HG03575 (cell line): ENCODE data around the gene FBXL14.

Source experiments
- ATAC-seq: cut with Tn5 transposase; IDR thresholded peaks from one replicate; pipeline ENCODE4 v1.9.1; 2021; ENCODE audit not compliant: unreplicated experiment, insufficient number of reproducible peaks, low FRiP score; ENCODE audit errors: extremely low read depth

FBXL14 gene

DNA sequence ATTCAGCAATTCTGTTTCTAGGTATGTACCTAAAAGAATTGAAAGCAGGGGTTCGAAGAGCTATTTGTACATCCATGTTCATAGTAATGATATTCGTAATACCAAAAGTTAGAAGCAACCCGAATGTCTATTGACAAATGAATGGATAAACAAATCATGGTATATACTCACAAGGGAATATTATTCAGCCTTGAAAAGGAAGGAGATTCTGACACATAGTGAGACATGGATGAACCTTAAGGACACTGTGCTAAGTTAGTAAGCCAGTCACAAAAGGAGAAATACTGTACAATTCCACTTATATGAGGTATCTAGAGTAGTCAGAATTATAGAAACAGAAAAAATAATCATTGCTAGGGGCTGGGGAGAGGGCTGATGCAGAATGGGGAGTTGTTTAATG, 4.4 kb upstream of the FBXL14 start:
- no peak for ATAC-seq

DNA sequence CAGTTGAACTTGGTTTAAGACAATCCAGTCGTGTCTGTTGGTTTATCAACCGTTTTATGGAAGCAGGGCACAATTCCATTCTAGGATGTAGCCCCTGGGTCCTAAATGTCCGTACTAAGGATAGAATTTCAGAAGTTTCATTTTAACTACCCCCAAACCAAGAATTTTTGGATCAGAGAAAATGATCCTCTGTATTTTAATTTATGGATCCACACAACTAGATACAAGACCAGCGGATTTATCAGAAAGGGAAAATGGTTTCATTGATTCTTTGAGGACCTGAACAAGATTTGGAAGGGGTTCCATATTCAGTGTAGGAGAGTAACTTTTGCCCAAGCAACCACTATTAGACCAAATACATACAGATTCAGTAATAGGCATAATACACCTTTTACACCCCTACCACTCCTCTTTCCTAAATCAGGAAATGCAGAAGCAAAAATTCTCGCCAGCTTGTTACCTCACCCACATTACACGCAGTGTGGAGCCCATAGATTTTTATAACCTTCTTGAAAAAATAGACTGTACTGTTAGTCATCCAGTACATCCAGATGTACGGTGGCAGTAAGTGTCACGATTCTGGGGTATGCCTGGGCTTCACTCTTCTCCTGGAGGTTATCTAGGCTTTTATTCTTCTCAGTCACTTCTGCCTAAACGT, 1.4 kb upstream of the FBXL14 start:
- no peak for ATAC-seq

DNA sequence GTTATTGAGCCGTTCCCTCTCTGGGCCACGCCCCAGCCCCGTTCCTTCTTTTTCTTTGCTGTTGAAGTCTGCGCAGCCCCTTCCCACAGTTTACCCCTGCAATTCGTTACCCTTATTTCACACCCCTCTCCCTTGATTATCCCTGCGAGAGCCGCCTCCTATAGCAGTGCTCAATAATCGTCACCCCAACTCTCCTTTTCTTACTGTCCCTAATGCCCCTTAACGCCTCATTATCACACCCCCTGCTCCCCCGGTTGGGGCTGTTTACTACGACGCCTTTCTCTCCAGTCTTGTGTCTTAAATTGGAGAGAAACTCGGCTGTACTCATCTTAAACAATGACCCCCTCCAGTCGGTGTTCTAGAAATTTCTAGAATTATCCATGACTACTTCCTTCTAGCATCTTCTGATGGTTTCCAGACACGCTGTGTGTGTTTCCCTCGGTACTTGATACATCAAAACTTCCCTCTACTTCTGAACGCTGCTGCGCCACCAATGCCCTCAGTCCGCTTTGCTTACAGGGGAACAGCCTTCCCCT, 713 bp upstream of the FBXL14 start:
- no peak for ATAC-seq

DNA sequence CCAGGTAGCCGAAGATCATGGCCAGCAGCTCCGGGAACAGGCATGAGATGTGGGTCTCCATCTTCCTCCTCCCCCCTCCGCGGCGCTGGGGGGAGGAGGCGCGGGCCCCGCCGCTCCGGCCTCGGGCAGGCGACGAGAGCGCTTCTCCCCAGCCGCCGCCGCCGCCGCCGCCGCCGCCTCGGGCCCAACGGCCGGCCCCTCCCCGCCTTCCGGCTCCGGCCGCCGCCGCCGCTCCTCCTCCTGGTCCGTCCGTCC, 448 bp downstream of the FBXL14 start:
- ATAC-seq: no peak

- ATAC-seq: no peak
Measured at GRCh38 chr12:1593174-1594005, 991 bp downstream of the FBXL14 start.

DNA sequence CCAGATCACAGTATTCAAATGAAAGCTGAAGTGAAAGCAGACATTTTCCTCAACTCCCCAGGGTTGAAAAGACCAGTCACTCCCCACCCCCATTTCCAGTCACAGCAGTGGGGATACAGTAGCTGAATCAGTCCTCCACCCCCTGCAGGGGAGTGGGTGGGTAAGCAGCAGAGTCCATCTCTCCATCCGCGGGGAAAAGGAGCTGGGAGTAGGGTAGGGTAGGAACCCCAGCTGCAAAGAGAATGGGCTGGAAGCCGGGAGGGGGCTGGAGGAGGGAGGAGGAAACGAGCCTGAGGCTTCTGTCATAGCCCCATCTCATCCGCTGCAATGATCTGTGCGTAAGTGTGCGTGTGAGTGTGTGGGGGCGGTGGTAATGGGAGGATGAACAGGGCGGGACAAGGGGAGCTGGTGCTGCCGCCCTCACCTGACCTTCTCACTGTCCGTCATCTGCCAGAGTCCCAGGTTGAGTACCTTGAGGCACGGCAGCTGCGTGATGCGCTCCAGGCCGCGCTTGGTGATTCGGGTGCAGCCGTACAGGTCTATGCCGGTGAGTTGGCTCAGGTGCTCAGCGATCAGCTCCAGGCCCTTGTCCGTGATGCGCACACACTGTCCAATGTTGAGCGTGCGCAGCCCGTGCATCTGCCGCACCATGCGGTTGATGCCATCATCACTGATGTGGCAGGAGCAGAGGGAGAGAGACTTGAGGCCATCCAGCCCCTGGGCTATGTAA, 1.8 kb downstream of the FBXL14 start:
- ATAC-seq: no peak

- ATAC-seq: no peak
Measured at GRCh38 chr12:1591543-1591942, 2.8 kb downstream of the FBXL14 start.

- no peak for ATAC-seq
Measured at GRCh38 chr12:1591034-1591433, 3.3 kb downstream of the FBXL14 start.

GRCh38 chr12:1590221-1590979, 4.0 kb downstream of the FBXL14 start:
- ATAC-seq: no peak

DNA sequence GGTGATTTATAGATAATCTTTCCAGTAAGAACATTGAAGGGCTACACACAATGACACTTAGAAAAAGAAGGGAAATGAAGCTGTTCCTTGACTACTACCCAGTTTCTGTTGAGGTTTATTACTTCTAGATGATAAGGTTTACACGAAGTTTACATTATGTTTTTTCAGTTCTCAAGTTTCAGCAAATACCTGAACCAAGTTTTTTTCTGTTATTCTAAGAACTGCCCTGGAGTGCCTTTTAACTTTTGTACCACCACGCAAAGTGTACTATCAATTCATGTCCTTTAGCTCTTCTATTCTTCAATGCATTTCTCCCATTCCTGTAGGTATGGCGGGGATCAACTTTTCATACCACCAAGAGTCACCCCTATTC, 5.8 kb downstream of the FBXL14 start:
- no peak for ATAC-seq

GRCh38 chr12:1587927-1588574, 6.3 kb downstream of the FBXL14 start:
- no peak for ATAC-seq

DNA sequence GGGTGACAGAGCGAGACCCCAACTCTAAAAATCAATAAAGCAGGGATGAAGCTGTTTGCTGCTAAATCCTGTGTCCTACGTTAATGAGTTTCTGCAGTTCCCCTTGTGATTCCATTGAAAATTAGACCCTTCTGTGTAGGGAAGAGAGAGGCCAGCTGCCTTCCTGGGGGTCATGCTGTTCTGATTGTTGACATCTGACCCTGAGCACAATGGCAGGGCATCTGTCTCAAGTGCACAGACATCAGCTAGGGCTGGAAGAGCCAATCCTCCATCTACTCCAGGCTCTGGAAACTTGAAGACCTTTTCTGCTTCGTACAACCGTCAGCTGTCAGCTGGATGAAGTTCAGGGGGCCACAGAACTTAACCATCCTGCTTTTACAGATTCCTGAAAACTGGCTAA, 10.1 kb downstream of the FBXL14 start:
- no peak for ATAC-seq

- peak; percentile 58 for ATAC-seq
Measured at GRCh38 chr12:1583421-1584078, 10.8 kb downstream of the FBXL14 start.

DNA sequence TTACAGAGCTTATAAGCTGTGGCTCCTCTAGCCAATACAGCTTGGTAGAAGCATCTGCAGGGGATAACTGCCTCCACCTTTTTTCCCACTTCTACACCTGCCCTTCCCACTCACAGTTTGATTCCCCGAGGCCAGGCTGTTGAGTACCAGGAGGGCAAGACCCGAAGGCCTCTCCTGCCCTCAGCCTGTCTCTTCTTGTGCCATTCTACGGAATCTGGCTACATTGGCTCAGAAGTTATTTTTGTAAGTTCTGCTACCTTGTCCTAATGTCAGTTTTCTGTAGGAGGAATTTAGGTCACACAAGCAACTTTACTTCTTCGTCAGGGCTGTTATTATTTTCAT, 11.7 kb downstream of the FBXL14 start:
- ATAC-seq: no peak

DNA sequence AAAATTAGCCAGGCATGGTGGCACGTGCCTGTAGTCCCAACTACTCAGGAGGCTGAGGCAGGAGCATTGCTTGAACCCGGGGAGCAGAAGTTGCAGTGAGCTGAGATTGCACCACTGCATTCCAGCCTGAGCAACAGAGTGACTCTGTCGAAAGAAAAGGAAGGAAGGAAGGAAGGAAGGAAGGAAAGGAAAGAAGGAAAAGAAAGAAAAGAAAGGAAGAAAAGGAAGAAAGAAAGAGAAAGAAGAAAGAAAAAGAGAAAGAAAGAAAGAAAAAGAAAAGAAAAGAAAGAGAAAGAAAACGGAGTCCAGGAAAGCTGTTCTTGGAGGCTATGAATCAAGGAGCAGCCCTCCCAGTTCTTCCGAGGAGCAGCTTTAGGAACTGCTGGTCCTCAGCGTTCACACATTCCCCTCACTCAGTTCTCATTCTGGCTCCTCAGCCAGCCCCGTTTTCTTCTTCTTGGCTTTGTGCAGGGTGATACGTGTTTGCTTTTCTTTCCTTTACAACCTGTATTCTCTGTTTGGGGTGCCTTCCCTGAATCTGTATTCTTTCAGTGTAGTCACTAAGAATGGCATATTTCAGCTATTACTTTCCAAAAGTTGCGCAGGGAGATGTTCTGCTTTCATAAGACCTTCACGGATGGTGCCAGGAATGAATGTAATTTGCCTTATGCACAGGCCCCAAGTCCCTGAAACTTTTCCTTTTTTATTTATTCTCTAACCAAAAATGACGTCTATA, 12.2 kb downstream of the FBXL14 start:
- no peak for ATAC-seq

GRCh38 chr12:1580526-1580925, 13.9 kb downstream of the FBXL14 start:
- no peak for ATAC-seq

- ATAC-seq: no peak
Measured at GRCh38 chr12:1579651-1580435, 14.5 kb downstream of the FBXL14 start.
